HCT116 (cell line): ENCODE data around the gene SLC5A2. TPM values are rescaled to one million over a fixed set of nuclear protein-coding genes. Genes with fewer than 3 reads are reported as not detected.
"Not testable (repeated sequence)": the region's sequence is repeated elsewhere in the genome, so short reads cannot be mapped to it uniquely, and the experiment has no call there.

Source experiments
- ATAC-seq: fragments of 200-7000 bp; cut with Tn5 transposase; 2 replicates; pipeline ENCODE4 v1.9.1; 2020; ENCODE audit warnings: mild to moderate bottlenecking, moderate library complexity
- BruUV-seq: library from RNA; stranded (reverse); fragments of 400-500 nt; replicated peaks from 2 replicates; lab custom pipeline; 2021; lab: Mats Ljungman, UMichigan
- CTCF ChIA-PET: fragments of 300-600 bp; sonication (Branson Sonifier 250); formaldehyde crosslinking; loops from one replicate; lab custom pipeline; 2021; ENCODE audit warnings: antibody characterized with exemption; lab: Charles Lee
- POLR2A ChIA-PET: fragments of 300-600, 350-600 bp; sonication (Branson Sonifier 250); formaldehyde crosslinking; loops from one replicate; lab custom pipeline; 2021; ENCODE audit warnings: antibody characterized with exemption; lab: Charles Lee
- RAD21 ChIA-PET, 2 experiments: fragments of 300-600 bp; sonication (Branson Sonifier 250); formaldehyde crosslinking; loops; one replicate each; lab custom pipeline; 2023; ENCODE audit warnings: low total read pairs in 2 of 2; ENCODE audit not compliant: uncharacterized antibody in 2 of 2, unreplicated experiment in 2 of 2, low non-redundant PET in 1 of 2; lab: Charles Lee
- DNase-seq: peaks from one replicate; pipeline ENCODE4 v3.0.0-alpha.2; 2010; ENCODE audit warnings: low read depth, low spot score
- H2AFZ ChIP-seq: fragments of 200-600 bp; shearing (Covaris generic), sonication (generic); 2 replicates; pipeline ENCODE4 v1.6.1; 2017; ENCODE audit warnings: low read depth, mixed run types, mixed read lengths, antibody characterized with exemption, low read length; ENCODE audit not compliant: poor library complexity, severe bottlenecking
- H3K27ac ChIP-seq: 2 replicates; pipeline ENCODE4 v1.5.1; 2012; ENCODE audit warnings: low read depth, low read length
- H3K27me3 ChIP-seq: fragments of 200-600 bp; sonication (generic); 2 replicates; pipeline ENCODE4 v1.6.1; 2016; ENCODE audit warnings: mixed run types, low read length, mixed read lengths; ENCODE audit not compliant: insufficient read depth
- H3K36me3 ChIP-seq, 2 experiments: fragments of 200-500 bp in 1 of 2; fragments of 200-600 bp in 1 of 2; sonication (Bioruptor generic) in 1 of 2; sonication (generic) in 1 of 2; 2 replicates each; pipeline versions ENCODE4 v1.5.1 to v1.6.1; 2014 to 2016; ENCODE audit warnings: low read length in 2 of 2, inconsistent platforms in 1 of 2, mixed read lengths in 1 of 2, mixed run types in 1 of 2; ENCODE audit not compliant: insufficient read depth in 2 of 2, control insufficient read depth in 1 of 2
- H3K4me1 ChIP-seq, 2 experiments: fragments of 200-600 bp in 1 of 2; sonication (generic) in 1 of 2; 2 replicates each; pipeline versions ENCODE4 v1.5.1 to v1.6.1; 2012 to 2017; ENCODE audit warnings: low read length in 2 of 2, inconsistent platforms in 1 of 2, mild to moderate bottlenecking in 1 of 2, mixed read lengths in 1 of 2, mixed run types in 1 of 2, moderate library complexity in 1 of 2; ENCODE audit not compliant: insufficient read depth in 2 of 2, control insufficient read depth in 1 of 2
- H3K4me2 ChIP-seq: fragments of 200-600 bp; sonication (generic); 2 replicates; pipeline ENCODE4 v1.6.1; 2017; ENCODE audit warnings: mixed run types, low read length, mixed read lengths
- H3K4me3 ChIP-seq, 2 experiments: fragments of 200-600 bp in 1 of 2; sonication (generic) in 1 of 2; replicated peaks in 1 of 2; 2 replicates each; pipeline ENCODE4 v1.5.1; 2011 to 2016; ENCODE audit warnings: low read length in 2 of 2, control low read depth in 1 of 2, low read depth in 1 of 2, mild to moderate bottlenecking in 1 of 2, mixed read lengths in 1 of 2, mixed run types in 1 of 2
- H3K79me2 ChIP-seq: fragments of 200-600 bp; sonication (generic); 2 replicates; pipeline ENCODE4 v1.6.1; 2017; ENCODE audit warnings: mild to moderate bottlenecking, mixed run types, low read length, moderate library complexity, mixed read lengths; ENCODE audit not compliant: insufficient read depth
- H3K9ac ChIP-seq: fragments of 200-600 bp; sonication (generic); 2 replicates; pipeline ENCODE4 v1.6.1; 2016; ENCODE audit warnings: low read length, mixed read lengths
- H3K9me2 ChIP-seq: fragments of 200-600 bp; sonication (generic), shearing (Covaris generic); 2 replicates; pipeline ENCODE4 v1.6.1; 2017; ENCODE audit warnings: mixed run types, mild to moderate bottlenecking, moderate library complexity; ENCODE audit not compliant: insufficient read depth
- H3K9me3 ChIP-seq, 2 experiments: fragments of 200-500 bp in 1 of 2; fragments of 200-600 bp in 1 of 2; sonication (Bioruptor generic) in 1 of 2; sonication (generic) in 1 of 2; 2 replicates each; pipeline ENCODE4 v1.6.1; 2014 to 2017; ENCODE audit warnings: low read length in 2 of 2, mixed read lengths in 2 of 2, inconsistent platforms in 1 of 2, low read depth in 1 of 2, mild to moderate bottlenecking in 1 of 2, mixed run types in 1 of 2, moderate library complexity in 1 of 2; ENCODE audit not compliant: control insufficient read depth in 1 of 2, insufficient read depth in 1 of 2
- H4K20me1 ChIP-seq: fragments of 200-600 bp; sonication (generic), shearing (Covaris generic); 2 replicates; pipeline ENCODE4 v1.6.1; 2017; ENCODE audit warnings: mixed run types, mild to moderate bottlenecking, moderate library complexity; ENCODE audit not compliant: insufficient read depth
- intact Hi-C: fragments of 100-400 bp; cut with micrococcal nuclease; formaldehyde crosslinking; loops from 2 replicates; pipeline ENCODE4 v1.10.0; 2022
- total RNA-seq: library from RNA; stranded (reverse); gene quantifications from one replicate; pipeline ENCODE4 v1.2.1, GENCODE V29; 2021; ENCODE audit not compliant: unreplicated experiment

The SLC5A2 gene
- total RNA-seq, 1 experiment from 2014 or later: 0.10 TPM

GRCh38 chr16:31538243-31538598 is 55.3 kb downstream of the SLC5A2 start:
- H3K4me2 ChIP-seq, POLR2A ChIA-PET, intact Hi-C loops, BruUV-seq, DNase-seq, H3K9ac ChIP-seq, H2AFZ ChIP-seq, H3K4me3 ChIP-seq, H3K79me2 ChIP-seq, H4K20me1 ChIP-seq, RAD21 ChIA-PET, CTCF ChIA-PET, H3K4me1 ChIP-seq, H3K9me2 ChIP-seq, ATAC-seq, H3K27me3 ChIP-seq, H3K9me3 ChIP-seq, H3K27ac ChIP-seq, H3K36me3 ChIP-seq: not testable (repeated sequence)

DNA sequence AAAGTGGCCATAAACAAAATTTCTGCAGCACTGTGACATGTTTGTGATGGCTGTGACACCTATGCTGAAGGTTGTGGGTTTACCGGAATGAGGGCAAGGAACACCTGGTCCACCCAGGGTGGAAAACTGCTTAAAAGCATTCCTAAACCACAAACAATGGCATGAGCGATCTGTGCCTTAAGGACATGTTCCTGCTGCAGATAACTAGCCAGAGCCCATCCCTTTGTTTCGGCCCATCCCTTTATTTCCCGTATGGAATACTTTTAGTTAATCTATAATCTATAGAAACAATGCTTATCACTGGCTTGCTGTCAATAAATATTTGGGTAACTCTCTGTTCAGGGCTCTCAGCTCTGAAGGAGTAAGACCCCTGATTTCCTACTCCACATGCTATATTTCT is 56.8 kb downstream of the SLC5A2 start:
- intact Hi-C loops, RAD21 ChIA-PET, ATAC-seq: not testable (repeated sequence)

More for the DNA sequence above, 56.8 kb downstream of the SLC5A2 start:
- DNase-seq, H3K27ac ChIP-seq, H3K4me3 ChIP-seq, POLR2A ChIA-PET, H3K27me3 ChIP-seq, H3K79me2 ChIP-seq, H3K9me2 ChIP-seq, H3K4me1 ChIP-seq, CTCF ChIA-PET, H2AFZ ChIP-seq, BruUV-seq, H3K9me3 ChIP-seq, H3K4me2 ChIP-seq, H3K9ac ChIP-seq, H3K36me3 ChIP-seq, H4K20me1 ChIP-seq: not testable (repeated sequence)

Other genes starting within 250 kb of the SLC5A2 start
- 1.7 TPM for gene ITGAM, start 223.1 kb upstream of the SLC5A2 start, total RNA-seq
- gene ITGAX, start 127.9 kb upstream of the SLC5A2 start, total RNA-seq: 1.9 TPM
- 0.12 TPM for gene ITGAD, start 89.8 kb upstream of the SLC5A2 start, total RNA-seq
- not detected for gene COX6A2, start 54.8 kb upstream of the SLC5A2 start, total RNA-seq
- gene ZNF843, start 40.3 kb upstream of the SLC5A2 start, total RNA-seq: 0.69 TPM
- 11.8 TPM for gene ARMC5, start 23.6 kb upstream of the SLC5A2 start, total RNA-seq
- gene TGFB1I1, start 11.0 kb upstream of the SLC5A2 start, total RNA-seq: 8.7 TPM
- 59.3 TPM for gene RUSF1, start 25.3 kb downstream of the SLC5A2 start, total RNA-seq
- not detected for gene AHSP, start 44.8 kb downstream of the SLC5A2 start, total RNA-seq